SK-N-MC (cell line): Measurements from ENCODE around the gene NPY4R2.
"Not testable (repeated sequence)": the region's sequence is repeated elsewhere in the genome, so short reads cannot be mapped to it uniquely, and the experiment has no call there.

Experiments
- EZH2 ChIP-seq: fragments of 200-600 bp; sonication (generic); IDR thresholded peaks from one replicate; pipeline ENCODE4 v1.6.1; 2017; ENCODE audit warnings: antibody characterized with exemption
- FOXP2 ChIP-seq: optimal IDR thresholded peaks from 2 replicates; pipeline ENCODE3; 2011; ENCODE audit warnings: mild to moderate bottlenecking, moderate library complexity; ENCODE audit not compliant: insufficient read depth; ENCODE audit errors: extremely low read length, control extremely low read depth
- POLR2AphosphoS5 ChIP-seq: IDR thresholded peaks from 2 replicates; pipeline ENCODE4 v1.6.1; 2012; ENCODE audit warnings: mild to moderate bottlenecking, low read depth, low read length, borderline replicate concordance

- TF ChIP-seq EZH2, POLR2AphosphoS5, FOXP2: not testable (repeated sequence)
Observed at GRCh38 chr10:47914052-47914451, 4.4 kb upstream of the NPY4R2 start.
